ENCODE data around the gene SCUBE1. TPM values are rescaled to one million over a fixed set of nuclear protein-coding genes. Genes with fewer than 3 reads are reported as not detected.
A peak's percentile ranks its signal among the peaks of the same experiment; 100 is the strongest.

SCUBE1 gene
- total and polyA plus RNA-seq, 11 donors: 0.04 to 0.40 (median 0.24) TPM; not detected in 1

GRCh38 chr22:43226377-43227238, 116.6 kb downstream of the SCUBE1 start:
- DNase-seq (no peak), ATAC-seq (peak in 1 of 4 donors; percentile 20)
- Histone ChIP-seq H3K4me1 (peaks cover 0 to 20% (median 11%) of the 10 kb centered on the region in 12 donors), H3K9me3 (no peaks in the 10 kb centered on the region), H3K27me3 (peaks cover 0 to 6% (median 0%) of the 10 kb centered on the region in 9 donors), H3K36me3 (no peaks in the 10 kb centered on the region), H3K27ac (no peak overlapping the region), H3K4me3 (no peak overlapping the region)
- 70 to 79% (median 73%) methylated on average over 18 to 19 of the region's 19 CpGs for WGBS, 4 donors
- TF ChIP-seq POLR2A (IDR thresholded peaks at IDR 0.05): no peak
- TF ChIP-seq, protein P1, sequence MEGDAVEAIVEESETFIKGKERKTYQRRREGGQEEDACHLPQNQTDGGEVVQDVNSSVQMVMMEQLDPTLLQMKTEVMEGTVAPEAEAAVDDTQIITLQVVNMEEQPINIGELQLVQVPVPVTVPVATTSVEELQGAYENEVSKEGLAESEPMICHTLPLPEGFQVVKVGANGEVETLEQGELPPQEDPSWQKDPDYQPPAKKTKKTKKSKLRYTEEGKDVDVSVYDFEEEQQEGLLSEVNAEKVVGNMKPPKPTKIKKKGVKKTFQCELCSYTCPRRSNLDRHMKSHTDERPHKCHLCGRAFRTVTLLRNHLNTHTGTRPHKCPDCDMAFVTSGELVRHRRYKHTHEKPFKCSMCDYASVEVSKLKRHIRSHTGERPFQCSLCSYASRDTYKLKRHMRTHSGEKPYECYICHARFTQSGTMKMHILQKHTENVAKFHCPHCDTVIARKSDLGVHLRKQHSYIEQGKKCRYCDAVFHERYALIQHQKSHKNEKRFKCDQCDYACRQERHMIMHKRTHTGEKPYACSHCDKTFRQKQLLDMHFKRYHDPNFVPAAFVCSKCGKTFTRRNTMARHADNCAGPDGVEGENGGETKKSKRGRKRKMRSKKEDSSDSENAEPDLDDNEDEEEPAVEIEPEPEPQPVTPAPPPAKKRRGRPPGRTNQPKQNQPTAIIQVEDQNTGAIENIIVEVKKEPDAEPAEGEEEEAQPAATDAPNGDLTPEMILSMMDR (IDR thresholded peaks at IDR 0.05): no peak
- intact Hi-C loops (cut with DNase I): no loop called here

- Histone ChIP-seq H3K4me3 (no peak overlapping the region), H3K4me1 (peaks cover 0 to 19% (median 14%) of the 10 kb centered on the region in 12 donors), H3K9me3 (no peaks in the 10 kb centered on the region), H3K27ac (no peak overlapping the region), H3K27me3 (no peaks in the 10 kb centered on the region), H3K36me3 (no peaks in the 10 kb centered on the region)
- intact Hi-C loops (cut with DNase I): no loop called here
- TF ChIP-seq POLR2A (IDR thresholded peaks at IDR 0.05): no peak
- TF ChIP-seq, protein P1 (IDR thresholded peaks at IDR 0.05): no peak
- WGBS, 4 donors: 96 to 98% (median 97%) methylated on average over 8 of the region's 8 CpGs
- DNase-seq (no peak), ATAC-seq (no peak)
These were observed 117.6 kb downstream of the SCUBE1 start for GRCh38 chr22:43225609-43226008.

- peaks cover 0 to 3% (median 0%) of the 10 kb centered on the region in 9 donors for H3K27me3 ChIP-seq
- no peaks in the 10 kb centered on the region for H3K36me3 ChIP-seq
- ATAC-seq: no peak
- H3K4me3 ChIP-seq: no peak overlapping the region
- TF ChIP-seq POLR2A (IDR thresholded peaks at IDR 0.05): no peak
- TF ChIP-seq, protein P1 (IDR thresholded peaks at IDR 0.05): no peak
- intact Hi-C loops (cut with DNase I): loop anchor here in 3 of 10 donors (1.0 to 5.0 kb wide), 2 partner anchors 36 kb away; partner anchors contain the start of gene TTLL12 (in 3 of the 3)
- H3K9me3 ChIP-seq: no peaks in the 10 kb centered on the region
- 73 to 87% (median 79%) methylated on average over 11 to 13 of the region's 13 CpGs for WGBS, 4 donors
- H3K4me1 ChIP-seq: peaks cover 0 to 19% (median 14%) of the 10 kb centered on the region in 12 donors
- peak overlapping the region in 4 of 12 donors; percentile 9 to 75 (median 40) for H3K27ac ChIP-seq
- DNase-seq: no peak
These were observed 120.2 kb downstream of the SCUBE1 start for GRCh38 chr22:43222987-43223386.

DNA sequence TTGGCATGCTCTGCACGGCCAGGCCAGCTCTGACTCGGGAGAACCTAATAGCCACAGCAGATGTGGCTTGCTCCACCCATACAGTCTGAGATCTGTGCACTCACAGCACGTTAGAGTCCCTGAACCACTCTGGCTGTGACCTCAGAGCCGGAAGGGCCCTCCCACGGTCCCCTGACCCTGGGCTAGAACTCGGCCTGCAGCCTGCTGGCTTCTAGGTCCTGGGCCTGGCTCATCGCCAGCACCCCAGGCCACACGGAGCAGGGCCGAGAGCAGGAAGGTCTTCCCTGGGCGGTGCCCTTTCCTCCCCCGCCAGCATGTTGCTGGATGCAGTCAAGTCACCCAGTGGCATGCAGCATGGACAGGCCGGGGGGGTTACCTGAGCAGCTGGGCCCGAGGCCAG, 120.9 kb downstream of the SCUBE1 start:
- H3K4me1 ChIP-seq: peaks cover 0 to 19% (median 14%) of the 10 kb centered on the region in 12 donors
- DNase-seq: peak; percentile 69 to 85 (median 78)
- no peaks in the 10 kb centered on the region for H3K36me3 ChIP-seq
- ATAC-seq: peak; percentile 77 to 93 (median 86)
- H3K9me3 ChIP-seq: no peaks in the 10 kb centered on the region
- peak overlapping the region in 5 of 12 donors; percentile 9 to 75 (median 35) for H3K27ac ChIP-seq
- no peak overlapping the region for H3K4me3 ChIP-seq
- 18 to 57% (median 42%) methylated on average over 4 to 13 of the region's 13 CpGs for WGBS, 4 donors
- H3K27me3 ChIP-seq: peaks cover 0 to 10% (median 0%) of the 10 kb centered on the region in 9 donors
- no peak for TF ChIP-seq POLR2A (IDR thresholded peaks at IDR 0.05)
- TF ChIP-seq, protein P1 (IDR thresholded peaks at IDR 0.05): no peak
- intact Hi-C loops (cut with DNase I): loop anchor here in 3 of 10 donors (1.0 to 5.0 kb wide), 2 partner anchors 35 kb away; partner anchors contain the start of gene TTLL12 (in 3 of the 3)
